Motor neuron (in vitro differentiated cells): ENCODE measurements around the gene NCAPG. TPM values are rescaled to one million over a fixed set of nuclear protein-coding genes. Genes with fewer than 3 reads are reported as not detected.

Experiments
- total RNA-seq, 8 experiments: library from RNA; unstranded; fragments of 300-600 nt; gene quantifications; 2 replicates each; pipeline versions ENCODE4 v1.2.3 to v1.2.4, GENCODE V29; 2022

The NCAPG gene
- total RNA-seq, 8 experiments from 2014 or later: 0.97 to 36.7 (median 2.0) TPM

Other genes with a start within 250 kb of the NCAPG start
- 100 to 1,000 TPM in 2 of 8 experiments, 10 to 100 TPM in 6; 17.6 to 129 (median 55.4) TPM for gene LAP3, start 233.8 kb upstream of the NCAPG start, total RNA-seq
- gene MED28, start 196.3 kb upstream of the NCAPG start, total RNA-seq: 10 to 100 TPM; 21.6 to 58.0 (median 29.2) TPM
- gene FAM184B, start 29.4 kb upstream of the NCAPG start, total RNA-seq: 1 to 10 TPM in 2 of 8 experiments, under 1 TPM in 5, not detected in 1; 0.21 to 3.2 (median 0.64) TPM
- 10 to 100 TPM; 30.1 to 87.1 (median 44.5) TPM for gene DCAF16, start 222 bp upstream of the NCAPG start, total RNA-seq
- gene LCORL, start 210.8 kb downstream of the NCAPG start, total RNA-seq: 10 to 100 TPM in 7 of 8 experiments, 1 to 10 TPM in 1; 9.4 to 31.0 (median 25.6) TPM